GM19351 (cell line): Measurements from ENCODE around the gene LARGE1.

Experiments
- ATAC-seq: cut with Tn5 transposase; IDR thresholded peaks from one replicate; pipeline ENCODE4 v1.9.1; 2021; ENCODE audit warnings: mild to moderate bottlenecking, moderate library complexity; ENCODE audit not compliant: unreplicated experiment

LARGE1 gene

GRCh38 chr22:33605666-33606065 lies 314.6 kb downstream of the LARGE1 start:
- no peak for ATAC-seq

- no peak for ATAC-seq
Measured at GRCh38 chr22:33605221-33605620, 315.1 kb downstream of the LARGE1 start.

GRCh38 chr22:33601062-33601461 lies 319.2 kb downstream of the LARGE1 start:
- ATAC-seq = no peak

DNA sequence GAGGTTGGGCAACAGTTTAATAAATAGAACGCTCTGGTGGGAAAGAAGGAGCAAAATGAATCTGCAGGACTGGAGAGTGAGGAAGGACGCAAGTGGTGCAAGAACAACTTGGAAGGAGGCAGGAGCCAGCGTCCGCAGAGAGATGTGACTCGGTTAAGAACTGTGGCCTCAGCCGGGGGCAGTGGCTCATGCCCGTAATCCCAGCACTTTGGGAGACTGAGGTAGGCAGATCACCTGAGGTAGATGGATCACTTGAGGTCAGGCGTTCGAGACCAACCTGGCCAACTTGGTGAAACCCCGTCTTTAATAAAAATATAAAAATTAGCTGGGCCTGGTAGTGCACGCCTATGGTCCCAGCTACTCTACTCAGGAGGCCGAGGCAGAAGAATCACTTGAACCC lies 319.7 kb downstream of the LARGE1 start:
- ATAC-seq = no peak

DNA sequence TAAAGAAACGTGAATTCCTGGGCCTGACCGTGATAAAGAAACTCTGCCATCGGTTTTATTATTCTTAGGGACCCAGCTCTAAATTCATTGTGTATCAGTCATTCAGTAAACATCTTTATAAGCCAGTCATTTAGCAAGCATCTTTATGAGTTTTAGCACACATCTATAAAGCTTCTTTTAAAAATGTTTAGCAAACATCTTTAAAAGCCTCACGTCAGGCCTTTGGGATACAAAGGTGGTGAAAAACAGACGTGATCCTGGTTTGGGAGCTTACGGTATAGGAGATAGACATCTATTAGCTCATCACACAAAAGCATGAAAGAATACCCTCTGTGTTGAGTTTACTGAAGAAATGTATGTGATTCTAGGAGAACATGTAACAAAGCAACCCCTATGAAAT lies 320.2 kb downstream of the LARGE1 start:
- no peak for ATAC-seq

GRCh38 chr22:33599596-33599995 lies 320.7 kb downstream of the LARGE1 start:
- ATAC-seq = no peak

DNA sequence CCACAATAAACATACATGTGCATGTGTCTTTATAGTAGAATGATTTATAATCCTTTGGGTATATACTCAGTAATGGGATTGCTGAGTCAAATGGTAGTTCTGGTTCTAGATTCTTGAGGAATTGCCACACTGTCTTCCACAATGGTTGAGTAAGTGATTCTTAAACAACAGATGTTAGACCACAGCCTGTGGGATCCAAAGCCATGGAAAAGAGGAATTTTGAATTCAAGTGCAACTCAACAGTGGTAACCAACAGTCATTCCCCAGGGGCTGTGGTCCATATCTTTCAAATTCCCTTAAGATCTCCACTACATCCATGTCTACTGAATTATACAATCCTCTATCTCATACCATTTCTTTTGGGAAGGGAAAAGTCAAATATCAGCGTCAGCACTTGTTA lies 321.5 kb downstream of the LARGE1 start:
- ATAC-seq = no peak

- ATAC-seq = no peak
Measured at GRCh38 chr22:33597274-33597985, 322.8 kb downstream of the LARGE1 start.

DNA sequence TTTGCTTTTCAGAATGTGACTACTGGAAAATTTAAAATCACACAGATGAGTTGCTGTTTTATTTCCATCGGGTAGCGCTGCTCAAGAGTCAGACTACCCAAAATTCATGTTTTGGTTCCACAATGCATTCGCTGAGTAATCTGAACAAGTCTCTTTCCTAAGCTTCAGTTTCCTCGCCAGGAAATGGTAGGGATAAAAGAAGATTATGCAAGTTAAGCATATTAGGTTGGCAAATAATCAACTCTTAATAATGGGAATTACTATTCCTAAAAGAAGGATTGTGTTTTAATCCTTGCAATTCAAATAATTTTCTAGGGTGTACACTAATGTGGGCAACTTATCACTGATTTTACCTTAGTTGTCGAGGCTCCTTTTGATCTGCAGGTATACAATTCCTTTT lies 326.5 kb downstream of the LARGE1 start:
- ATAC-seq = no peak

GRCh38 chr22:33591946-33592345 lies 328.3 kb downstream of the LARGE1 start:
- no peak for ATAC-seq

DNA sequence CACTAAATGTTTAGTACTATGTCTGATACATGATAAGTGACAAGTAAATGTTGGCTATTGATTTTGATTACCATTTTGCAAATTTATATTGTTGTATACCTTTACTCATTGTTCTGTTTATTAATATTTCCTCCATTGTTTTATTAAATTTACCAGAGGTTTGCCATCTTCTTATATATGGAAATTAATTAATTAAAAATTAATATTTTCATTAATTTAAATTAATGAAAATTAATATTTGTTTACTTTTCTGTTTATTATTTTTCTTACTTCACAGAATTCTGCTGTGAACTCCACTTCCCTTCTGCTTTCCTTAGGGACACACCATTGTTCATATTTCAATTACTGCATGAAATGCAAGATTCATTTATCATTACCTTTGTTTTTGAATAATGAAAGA lies 331.0 kb downstream of the LARGE1 start:
- ATAC-seq = no peak

DNA sequence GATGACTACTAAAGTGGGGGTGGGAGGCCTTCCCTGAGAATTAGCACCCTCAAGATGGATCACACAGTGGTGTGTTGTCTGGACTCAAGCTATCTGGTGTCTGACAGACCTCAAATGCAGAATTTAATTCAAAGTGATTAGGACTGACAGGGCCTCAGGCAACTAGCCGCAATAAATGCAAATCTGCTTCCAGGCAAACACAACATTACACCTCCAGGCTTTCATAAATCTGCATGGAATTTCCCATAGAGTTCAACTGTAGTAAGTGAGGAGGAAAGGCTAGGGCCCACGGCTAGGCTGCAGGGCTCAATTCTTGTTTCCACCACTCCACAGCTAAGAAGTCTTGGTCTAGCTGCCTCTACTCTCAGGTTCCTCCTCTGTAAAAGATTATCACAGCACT lies 331.4 kb downstream of the LARGE1 start:
- no peak for ATAC-seq

DNA sequence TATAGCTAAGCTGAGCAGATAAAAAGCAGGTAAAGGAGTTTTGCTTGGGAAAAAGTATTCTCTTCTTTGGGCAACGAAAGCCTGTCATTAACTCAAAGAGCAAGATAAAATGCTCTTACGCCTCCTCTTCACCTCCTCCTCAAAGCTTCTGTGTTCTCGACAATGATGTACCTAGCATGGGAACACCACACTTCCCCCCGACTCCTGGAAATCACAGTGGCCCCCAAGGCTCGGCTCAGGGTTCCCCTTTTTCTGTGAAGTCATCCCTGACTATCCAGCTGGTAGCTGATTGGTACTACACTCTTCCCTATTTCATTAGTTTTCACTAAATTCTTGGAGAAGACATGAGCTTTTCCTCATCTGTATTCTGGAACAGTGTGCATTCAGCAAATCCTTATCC lies 336.1 kb downstream of the LARGE1 start:
- no peak for ATAC-seq

DNA sequence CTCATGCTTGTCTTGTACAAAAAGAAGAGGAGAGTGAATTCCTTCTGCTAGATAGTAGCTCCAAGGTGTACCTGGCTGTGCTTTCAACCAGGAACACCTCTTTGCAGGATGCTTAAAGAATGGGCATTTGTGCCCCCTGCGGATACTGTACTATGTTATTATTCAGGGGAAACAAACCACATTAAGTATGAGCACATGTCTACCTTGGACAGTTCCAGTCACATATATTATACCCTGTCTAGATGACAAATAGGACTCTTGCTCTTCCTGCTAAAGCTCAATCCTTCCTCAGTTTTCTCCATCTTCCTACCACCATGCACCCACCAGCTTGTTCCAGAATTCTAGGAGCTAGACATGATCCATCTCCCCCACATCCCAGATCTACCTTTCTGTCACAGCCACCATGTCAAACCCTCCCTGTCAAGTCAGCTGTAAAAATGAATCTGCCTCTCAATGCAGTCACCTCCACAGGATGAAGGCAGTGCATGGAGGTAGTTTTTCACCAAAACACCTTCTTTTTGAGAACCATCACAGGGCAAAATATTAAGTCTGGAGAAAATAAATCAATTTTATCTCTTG lies 337.4 kb downstream of the LARGE1 start:
- ATAC-seq = no peak

GRCh38 chr22:33580310-33580709 lies 340.0 kb downstream of the LARGE1 start:
- no peak for ATAC-seq

DNA sequence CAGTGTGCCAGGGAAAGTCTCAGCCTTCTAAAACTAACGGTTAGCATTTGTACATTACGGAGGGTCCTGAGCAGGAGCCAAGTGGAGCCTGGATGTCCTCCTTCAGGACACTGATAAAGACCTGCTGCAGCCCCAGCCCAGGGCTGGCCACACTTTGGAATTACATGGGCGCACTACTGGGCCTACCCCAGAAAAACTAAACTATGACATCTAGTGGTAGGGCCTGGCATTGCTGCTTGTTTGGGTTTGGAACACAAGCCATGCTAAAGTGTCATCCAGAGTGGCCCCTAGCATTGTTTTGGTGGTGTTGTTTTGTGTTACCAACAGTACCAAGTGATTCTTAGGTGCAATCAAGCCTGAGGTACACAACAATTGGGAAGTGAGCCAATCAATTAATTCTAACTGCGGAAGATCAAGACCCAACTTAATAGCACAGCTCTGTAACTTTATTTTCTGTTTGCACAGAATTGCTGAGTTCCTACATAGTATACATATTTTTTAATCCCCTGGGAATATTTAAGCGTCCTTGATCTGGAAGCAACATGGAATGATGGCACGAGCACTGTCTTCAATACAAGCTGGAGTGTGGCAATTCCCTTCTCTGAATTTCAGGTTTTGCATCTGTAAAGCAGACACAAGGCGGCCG lies 340.7 kb downstream of the LARGE1 start:
- no peak for ATAC-seq

DNA sequence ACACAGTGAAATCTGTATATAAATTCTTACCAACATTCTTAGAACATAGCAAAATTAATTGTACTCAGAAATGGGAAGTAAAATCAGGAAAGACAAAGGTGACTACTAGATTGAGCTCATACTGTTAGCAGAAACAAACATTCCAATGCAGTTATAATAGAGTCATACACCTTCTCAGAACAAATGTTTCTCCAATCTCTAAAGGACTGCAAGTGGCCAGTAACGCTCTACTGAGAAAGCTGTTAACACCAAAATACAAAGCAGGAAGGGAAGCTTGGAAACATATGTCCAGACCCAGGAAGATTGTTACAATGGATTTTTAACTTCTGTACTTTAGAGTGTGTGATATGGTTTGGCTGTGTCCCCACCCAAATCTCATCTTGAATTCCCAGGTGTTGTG lies 341.5 kb downstream of the LARGE1 start:
- no peak for ATAC-seq

DNA sequence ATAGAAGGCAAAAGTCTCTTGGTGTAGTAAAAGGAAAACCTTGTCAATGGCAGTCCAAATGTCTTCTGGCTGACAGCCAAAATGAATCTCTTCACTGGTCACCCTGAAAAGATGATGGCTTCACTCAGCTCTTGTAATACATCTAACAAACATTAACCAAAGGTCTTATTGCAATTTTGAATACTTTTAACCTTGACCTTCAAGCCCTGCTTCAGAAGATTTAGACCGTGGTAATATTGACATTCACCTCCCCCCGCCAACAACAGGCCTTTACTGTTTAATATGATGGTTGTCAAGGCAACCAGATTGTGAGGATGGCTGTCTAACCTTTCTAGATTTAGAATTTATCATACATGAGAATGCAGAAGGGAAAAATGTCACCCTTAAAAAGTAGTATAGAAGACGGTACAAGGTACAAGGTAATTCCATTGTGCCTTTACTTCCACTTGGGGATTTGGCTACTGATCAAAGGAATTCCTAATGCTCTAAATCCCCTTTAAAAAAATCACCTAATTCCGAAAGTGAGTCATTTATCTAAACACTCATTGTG lies 342.3 kb downstream of the LARGE1 start:
- no peak for ATAC-seq

DNA sequence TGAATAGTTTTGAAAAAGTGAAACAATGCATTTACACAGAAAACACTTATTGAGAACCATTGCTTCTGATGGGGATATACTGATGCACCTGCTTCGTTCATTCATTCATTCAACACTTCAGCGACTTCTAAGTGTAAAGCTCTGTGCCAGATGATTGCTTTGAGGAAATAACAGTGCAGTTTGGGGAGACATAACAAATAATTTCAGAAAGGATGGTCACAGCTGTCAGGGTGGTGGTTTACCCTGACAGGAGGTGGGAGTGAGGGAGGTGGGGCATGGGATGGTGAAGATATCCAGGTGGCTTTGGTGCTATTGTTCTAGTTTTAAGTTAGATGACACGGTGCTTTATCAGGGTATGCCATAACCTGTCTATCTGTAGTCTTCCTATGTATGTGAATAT lies 344.1 kb downstream of the LARGE1 start:
- ATAC-seq = no peak

- no peak for ATAC-seq
Measured at GRCh38 chr22:33575771-33576170, 344.5 kb downstream of the LARGE1 start.

DNA sequence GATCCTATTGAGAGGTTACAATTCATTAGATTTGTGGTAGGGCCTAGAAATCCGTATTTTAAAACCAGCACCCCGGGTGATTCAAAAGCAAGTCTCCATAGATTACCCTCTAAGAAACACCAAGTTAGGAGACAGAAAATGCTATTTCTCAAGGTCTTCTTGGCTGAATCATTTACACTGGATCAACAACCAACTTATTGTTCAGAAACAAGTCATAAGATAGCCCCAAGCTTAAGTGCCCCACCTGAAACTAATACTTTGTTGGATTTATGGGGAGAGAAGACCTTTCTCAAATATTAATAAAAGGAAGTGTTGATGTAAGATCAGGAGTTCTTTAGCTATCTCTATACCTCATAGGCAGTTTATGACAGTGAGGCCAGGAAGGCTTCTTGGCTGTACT lies 345.2 kb downstream of the LARGE1 start:
- no peak for ATAC-seq

GRCh38 chr22:33573479-33573878 lies 346.8 kb downstream of the LARGE1 start:
- no peak for ATAC-seq
